8988T (cell line): Measurements from ENCODE around the gene MAGI3.
"Not testable (repeated sequence)": the region's sequence is repeated elsewhere in the genome, so short reads cannot be mapped to it uniquely, and the experiment has no call there.

Experiments
- DNase-seq: peaks from one replicate; pipeline ENCODE4 v3.0.0; 2011

The MAGI3 gene

GRCh38 chr1:113517983-113518382, 127.7 kb downstream of the MAGI3 start:
- no peak for DNase-seq

GRCh38 chr1:113519556-113519955, 129.2 kb downstream of the MAGI3 start:
- no peak for DNase-seq

DNA sequence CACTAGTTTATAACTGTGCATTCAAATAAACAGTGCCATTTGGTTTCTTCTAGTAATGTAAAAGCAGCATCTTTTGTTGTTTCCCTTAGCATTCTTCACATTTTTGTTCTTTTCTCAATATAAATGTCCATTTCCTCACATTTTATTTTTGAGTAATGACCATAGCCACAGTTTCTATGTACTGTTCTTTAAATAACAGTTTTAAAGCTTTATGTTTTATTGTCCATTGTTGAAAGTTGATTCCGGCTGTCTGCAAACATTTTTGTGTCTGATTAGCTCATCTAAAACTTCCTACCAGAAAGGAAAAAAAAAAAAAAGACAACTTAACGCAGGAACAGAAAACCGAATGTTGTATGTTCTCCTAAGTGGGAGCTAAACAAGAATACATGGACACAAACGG, 139.7 kb downstream of the MAGI3 start:
- DNase-seq, result no peak

DNA sequence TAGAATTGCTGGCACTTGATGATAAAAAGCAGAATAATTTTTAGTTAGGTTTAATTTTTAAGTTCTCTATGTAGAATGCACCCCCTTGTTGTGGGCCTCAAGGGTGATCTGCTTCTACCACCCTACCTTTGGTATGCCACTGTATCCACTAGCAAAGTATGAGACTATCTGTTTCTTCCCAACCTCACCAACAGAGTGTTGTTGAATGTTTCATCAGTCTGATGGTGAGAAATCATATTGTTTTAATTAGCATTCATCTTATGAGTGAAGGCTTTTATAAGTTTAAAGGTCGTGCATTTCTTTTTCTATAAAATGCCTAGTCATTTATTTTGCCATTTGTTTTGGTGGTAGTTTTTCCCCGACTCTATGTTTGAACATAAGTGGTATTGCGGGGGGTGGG, 141.0 kb downstream of the MAGI3 start:
- DNase-seq, result no peak

DNA sequence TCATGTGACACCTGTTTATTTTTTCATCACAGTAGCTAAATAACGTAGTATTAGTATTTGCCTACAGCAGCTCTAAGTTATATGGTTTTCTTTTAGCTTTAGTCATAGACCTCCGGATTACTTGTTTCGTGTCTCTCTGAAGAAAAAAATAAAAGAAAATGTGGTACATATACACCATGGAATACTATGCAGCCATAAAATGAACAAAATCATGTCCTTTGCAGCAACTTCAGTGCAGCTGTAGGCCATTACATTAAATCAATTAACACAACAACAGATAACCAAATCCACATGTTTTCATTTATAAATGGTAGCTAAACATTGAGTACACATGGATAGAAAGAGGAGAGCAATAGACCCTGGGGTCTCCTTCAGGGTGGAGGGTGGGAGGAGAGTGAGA, 142.7 kb downstream of the MAGI3 start:
- no peak for DNase-seq

- no peak for DNase-seq
Observed at GRCh38 chr1:113534130-113534817, 144.0 kb downstream of the MAGI3 start.

GRCh38 chr1:113534875-113535274, 144.6 kb downstream of the MAGI3 start:
- no peak for DNase-seq

DNA sequence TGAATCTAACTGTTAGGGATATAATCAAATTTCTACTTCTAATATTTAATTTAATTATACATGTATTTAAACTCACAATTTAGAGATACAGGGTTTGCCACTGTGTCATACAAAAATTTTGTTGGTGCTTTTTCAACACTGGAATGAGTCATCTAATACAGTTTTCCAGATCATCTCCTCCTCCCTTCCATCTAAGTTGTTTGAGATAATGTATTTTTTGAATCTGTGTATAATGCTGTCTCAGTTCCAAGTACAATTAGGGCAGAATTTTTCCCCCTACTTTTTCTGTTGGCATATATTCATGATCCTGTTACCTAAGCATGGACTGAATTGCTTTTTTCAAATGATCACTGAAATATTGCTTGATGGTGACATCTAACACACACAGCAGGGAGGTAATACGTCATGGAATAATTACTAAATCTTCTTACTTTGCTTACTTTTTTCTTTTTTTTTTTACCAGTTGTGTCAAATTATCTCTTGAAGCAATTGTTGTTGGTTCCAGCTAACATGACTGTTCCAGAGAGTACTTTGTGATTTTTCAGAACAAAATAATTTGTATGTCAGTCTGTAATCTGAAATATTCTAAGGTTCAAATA, 146.0 kb downstream of the MAGI3 start:
- DNase-seq, result no peak

DNA sequence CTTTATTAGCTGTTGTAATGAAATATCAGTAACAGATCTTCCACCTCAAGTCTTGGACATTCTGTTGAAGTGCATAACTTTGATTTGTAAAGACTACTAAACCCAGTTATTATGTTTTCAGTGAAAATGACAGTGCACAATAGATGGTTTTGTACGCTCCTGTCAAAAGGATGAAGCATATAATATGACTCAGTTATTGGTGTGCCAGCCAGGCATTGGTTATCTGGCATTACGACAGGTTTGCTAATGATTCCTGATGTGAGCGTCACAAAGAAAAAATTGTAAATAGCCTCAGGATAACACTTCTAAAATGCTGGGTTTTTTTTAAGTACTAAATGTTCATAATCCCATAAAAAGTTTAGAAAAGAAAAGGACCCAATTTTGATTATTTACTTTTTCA, 147.9 kb downstream of the MAGI3 start:
- no peak for DNase-seq

DNA sequence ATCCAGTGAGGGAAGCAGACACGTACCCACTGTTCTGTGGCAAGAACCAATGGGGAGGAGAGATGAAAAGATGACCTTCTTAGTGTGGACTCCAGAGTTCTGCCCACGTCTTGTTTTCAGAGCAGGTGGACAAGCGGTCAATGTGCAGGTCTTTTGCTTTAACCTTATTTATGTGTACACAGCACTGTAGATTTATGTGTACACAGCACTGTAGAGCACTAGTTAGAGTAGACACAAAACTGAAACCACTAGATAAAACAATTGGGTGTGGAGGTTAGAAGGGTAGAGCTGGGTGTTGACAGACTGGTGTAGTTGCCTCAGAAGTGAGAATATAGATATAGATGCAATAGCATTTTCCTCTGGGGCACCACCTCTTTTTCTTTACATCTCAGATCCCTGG, 150.0 kb downstream of the MAGI3 start:
- no peak for DNase-seq

- no peak for DNase-seq
Observed at GRCh38 chr1:113541106-113541505, 150.8 kb downstream of the MAGI3 start.

DNA sequence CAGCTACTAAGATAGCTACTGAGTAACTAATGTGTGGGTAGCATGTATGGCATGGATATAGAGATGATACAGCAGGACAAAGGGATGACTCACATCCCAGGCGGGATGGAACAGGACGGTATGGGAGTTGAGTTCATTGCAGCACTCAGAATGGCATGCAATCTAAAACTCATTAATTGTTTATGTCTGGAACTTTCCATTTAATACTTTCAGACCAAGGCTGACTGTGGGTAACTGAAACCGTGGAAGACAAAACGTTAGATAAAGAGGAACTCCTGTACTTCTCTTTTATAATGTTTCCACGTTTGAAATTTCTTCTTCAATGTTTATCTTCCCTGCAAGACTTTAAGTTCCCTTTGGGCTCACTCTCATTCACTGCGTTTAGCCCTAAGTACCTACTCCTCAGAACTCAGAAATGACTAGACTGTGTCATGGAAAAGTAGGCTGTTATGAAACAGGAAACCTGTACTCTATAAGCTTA, 151.9 kb downstream of the MAGI3 start:
- no peak for DNase-seq

- DNase-seq, result no peak
Observed at GRCh38 chr1:113543110-113543509, 152.8 kb downstream of the MAGI3 start.

DNA sequence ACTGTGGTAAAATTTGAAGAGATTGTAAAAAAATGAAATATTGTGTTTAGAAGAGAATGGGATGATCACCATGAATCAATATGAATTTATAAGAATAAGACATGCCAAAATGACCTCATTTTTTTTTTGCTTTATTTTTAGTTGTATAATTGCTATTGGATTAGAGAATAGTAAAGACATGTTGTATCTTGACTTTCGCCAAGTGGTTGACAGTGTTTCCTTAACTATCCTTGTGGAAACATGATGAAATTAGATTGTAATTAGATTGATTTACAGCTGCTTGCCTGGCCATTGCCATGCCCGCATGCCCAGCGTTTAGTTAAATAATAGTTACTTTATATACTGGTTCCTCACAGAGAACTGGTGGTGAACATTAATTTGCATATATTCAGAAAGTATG, 154.9 kb downstream of the MAGI3 start:
- no peak for DNase-seq

DNA sequence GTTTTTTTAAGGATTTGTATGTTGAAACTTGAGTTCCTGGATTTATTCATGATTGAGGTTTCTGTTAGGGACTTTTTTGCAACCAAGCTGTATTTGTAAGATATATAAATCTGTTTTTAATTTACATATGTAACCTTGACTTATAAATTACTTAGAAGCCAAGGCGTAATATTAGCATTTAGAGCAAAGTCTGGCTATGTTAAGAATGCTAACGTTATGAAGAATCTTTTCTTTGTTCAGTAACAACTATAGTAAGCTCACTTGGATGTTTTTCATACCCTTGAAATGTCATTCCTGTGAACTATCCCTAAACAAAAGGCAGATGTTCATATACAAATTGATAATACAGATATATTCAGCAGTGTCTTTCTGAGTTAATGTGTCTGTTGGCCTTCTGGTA, 155.3 kb downstream of the MAGI3 start:
- DNase-seq, result no peak

- DNase-seq, result no peak
Observed at GRCh38 chr1:113551728-113552127, 161.4 kb downstream of the MAGI3 start.

DNA sequence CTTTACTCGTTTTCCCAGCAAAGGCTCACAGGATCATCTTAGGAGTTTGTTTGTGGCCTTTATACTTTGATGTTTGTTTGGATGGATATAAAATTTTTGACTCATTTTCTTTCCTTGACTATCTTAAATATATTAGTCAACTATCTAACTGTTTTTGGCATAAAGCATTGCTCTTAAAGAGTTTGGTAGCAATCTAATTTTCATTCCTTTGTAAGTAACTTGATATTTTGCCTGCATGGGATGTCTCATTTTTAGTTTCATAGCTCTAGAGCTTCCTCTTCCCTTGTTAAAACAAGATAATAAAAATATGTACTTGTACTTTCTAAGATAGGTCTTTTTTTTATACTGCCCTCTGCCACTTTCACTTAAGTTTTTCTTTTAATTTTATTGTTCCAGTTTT, 161.9 kb downstream of the MAGI3 start:
- DNase-seq, result no peak

- DNase-seq, result no peak
Observed at GRCh38 chr1:113557187-113557586, 166.9 kb downstream of the MAGI3 start.

- no peak for DNase-seq
Observed at GRCh38 chr1:113565621-113566020, 175.3 kb downstream of the MAGI3 start.

- no peak for DNase-seq
Observed at GRCh38 chr1:113567427-113567826, 177.1 kb downstream of the MAGI3 start.

DNA sequence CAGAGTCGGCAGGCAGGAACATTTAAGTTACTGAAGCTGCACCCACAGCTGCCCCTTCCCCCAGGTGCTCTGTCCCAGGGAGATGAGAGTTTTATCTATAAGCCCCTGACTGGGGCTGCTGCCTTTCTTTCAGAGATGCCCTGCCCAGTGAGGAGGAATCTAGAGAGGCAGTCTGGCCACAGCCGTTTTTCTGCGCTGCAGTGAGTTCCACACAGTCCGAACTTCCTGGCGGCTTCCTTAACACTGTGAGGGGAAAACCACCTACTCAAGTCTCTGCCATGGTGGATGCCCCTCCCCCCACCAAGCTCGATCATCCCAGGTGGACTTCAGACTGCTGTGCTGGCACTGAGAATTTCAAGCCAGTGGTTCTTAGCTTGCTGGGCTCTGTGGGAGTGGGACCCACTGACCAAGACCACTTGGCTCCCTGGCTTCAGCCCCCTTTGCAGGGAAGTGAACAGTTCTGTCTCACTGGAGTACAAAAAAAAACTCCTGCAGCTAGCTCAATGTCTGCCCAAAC, 185.5 kb downstream of the MAGI3 start:
- not testable (repeated sequence) for DNase-seq

- DNase-seq, result no peak
Observed at GRCh38 chr1:113576271-113576670, 186.0 kb downstream of the MAGI3 start.

DNA sequence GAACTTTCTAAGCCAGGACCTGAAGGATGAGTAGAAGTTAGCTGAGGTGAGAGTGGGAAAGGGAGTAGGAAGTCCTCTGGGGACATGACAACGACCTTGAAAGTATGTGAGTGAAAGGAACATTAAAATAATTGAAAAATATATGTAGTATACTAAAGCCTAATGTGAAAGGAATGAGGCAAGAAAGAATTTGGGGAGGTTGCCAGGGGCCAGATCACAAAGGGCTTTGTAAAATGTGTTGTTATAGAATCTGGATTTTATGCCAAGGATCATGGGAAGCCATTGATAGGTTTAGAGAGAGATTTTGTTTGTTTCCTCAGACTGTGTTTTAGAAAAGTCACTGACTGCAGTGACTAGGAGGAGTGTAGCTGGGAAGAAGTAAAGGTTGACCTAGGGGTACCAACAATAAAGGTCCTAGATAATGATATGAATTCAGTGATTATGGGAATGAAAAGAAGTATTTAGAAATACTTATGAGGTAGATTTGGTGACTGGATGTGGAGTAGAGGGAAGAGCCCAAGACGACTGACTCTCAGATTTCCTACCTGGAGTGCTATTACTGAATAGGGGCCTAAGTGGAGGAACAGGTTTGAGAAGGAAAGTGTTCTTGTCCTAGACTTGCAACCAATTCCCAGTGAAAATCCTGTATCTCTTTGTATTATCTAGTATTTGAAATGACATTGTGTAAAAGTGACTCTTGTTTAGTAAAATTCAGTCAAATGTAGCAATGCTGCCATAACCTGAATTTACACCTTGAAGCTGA, 189.1 kb downstream of the MAGI3 start:
- no peak for DNase-seq

- DNase-seq, result no peak
Observed at GRCh38 chr1:113581323-113581722, 191.0 kb downstream of the MAGI3 start.
